T-cell (primary cell): ENCODE data around the gene TEX2. TPM values are rescaled to one million over a fixed set of nuclear protein-coding genes. Genes with fewer than 3 reads are reported as not detected.

ENCODE experiments used
- ATAC-seq, 4 experiments: fragments of 200-7000 bp in 3 of 4; fragments of 150-1000 bp in 1 of 4; cut with Tn5 transposase; replicated peaks in 1 of 4; 1 replicate in 3 of 4; 2 replicates in 1 of 4; pipeline ENCODE4 v1.10.0; 2021; ENCODE audit warnings: moderate library complexity in 3 of 4, mild to moderate bottlenecking in 2 of 4, moderate number of reproducible peaks in 1 of 4
- CTCF ChIA-PET, 2 donors: fragments of 300-600 bp; sonication (Branson Sonifier 250); formaldehyde crosslinking; loops; one replicate each; lab custom pipeline; 2022; ENCODE audit warnings: antibody characterized with exemption in 2 of 2; lab: Charles Lee
- POLR2A ChIA-PET, 2 donors: fragments of 300-600 bp; sonication (Branson Sonifier 250); formaldehyde crosslinking; loops; one replicate each; lab custom pipeline; 2022; ENCODE audit warnings: antibody characterized with exemption in 2 of 2; lab: Charles Lee
- DNase-seq, 35 experiments: peaks; one replicate each; pipeline versions ENCODE4 v3.0.0 to v3.0.0-alpha.2; 2013 to 2023
- H3K27ac ChIP-seq: one replicate; pipeline ENCODE4 v1.5.1; 2013; ENCODE audit warnings: low read length
- H3K27me3 ChIP-seq, 2 experiments: replicated peaks in 1 of 2; 1 replicate in 1 of 2; 2 replicates in 1 of 2; pipeline versions ENCODE4 v1.6.1 to v1.7.0; 2013; ENCODE audit warnings: low read length in 1 of 2, mixed read lengths in 1 of 2; ENCODE audit not compliant: control insufficient read depth in 2 of 2, insufficient read depth in 2 of 2; ENCODE audit errors: extremely low read depth in 1 of 2
- H3K36me3 ChIP-seq, 2 donors: 1 replicate in 1 of 2; 2 replicates in 1 of 2; pipeline versions ENCODE4 v1.6.1 to v1.7.0; 2013; ENCODE audit warnings: low read length in 1 of 2; ENCODE audit not compliant: control insufficient read depth in 2 of 2, insufficient read depth in 1 of 2; ENCODE audit errors: extremely low read depth in 1 of 2
- H3K4me1 ChIP-seq, 2 experiments: 1 replicate in 1 of 2; 2 replicates in 1 of 2; pipeline versions ENCODE4 v1.6.1 to v1.7.0; 2013; ENCODE audit warnings: low read length in 2 of 2, mixed read lengths in 1 of 2; ENCODE audit not compliant: insufficient read depth in 2 of 2, control insufficient read depth in 1 of 2; ENCODE audit errors: extremely low read depth in 1 of 2
- H3K4me3 ChIP-seq, 2 donors: 1 replicate in 1 of 2; 2 replicates in 1 of 2; pipeline versions ENCODE4 v1.5.1 to v1.7.0; 2013; ENCODE audit warnings: mild to moderate bottlenecking in 2 of 2, low read length in 1 of 2, moderate library complexity in 1 of 2; ENCODE audit not compliant: control insufficient read depth in 1 of 2; ENCODE audit errors: extremely low read depth in 1 of 2
- H3K9me3 ChIP-seq: 2 replicates; pipeline ENCODE4 v1.7.0; 2013
- H3K27ac Mint-ChIP-seq, 2 donors: one replicate each; pipeline ENCODE4 v1.8.0; 2020 to 2021; ENCODE audit warnings: mild to moderate bottlenecking in 2 of 2, mixed read lengths in 2 of 2
- H3K27me3 Mint-ChIP-seq, 2 donors: one replicate each; pipeline ENCODE4 v1.8.0; 2021 to 2022; ENCODE audit warnings: mixed read lengths in 2 of 2
- H3K36me3 Mint-ChIP-seq: one replicate; pipeline ENCODE4 v1.8.0; 2021; ENCODE audit warnings: mixed read lengths
- H3K4me1 Mint-ChIP-seq, 3 donors: one replicate each; pipeline ENCODE4 v1.8.0; 2020 to 2022; ENCODE audit warnings: mixed read lengths in 3 of 3, mild to moderate bottlenecking in 1 of 3
- H3K4me3 Mint-ChIP-seq, 3 donors: one replicate each; pipeline ENCODE4 v1.8.0; 2020 to 2022; ENCODE audit warnings: mild to moderate bottlenecking in 3 of 3, mixed read lengths in 3 of 3, moderate library complexity in 3 of 3
- H3K9me3 Mint-ChIP-seq, 3 donors: one replicate each; pipeline ENCODE4 v1.8.0; 2020 to 2022; ENCODE audit warnings: mixed read lengths in 3 of 3
- WGBS: methylation state at CpG from one replicate; pipeline ENCODE4 v1.1.5; 2013; ENCODE audit warnings: missing lambda C conversion rate; ENCODE audit not compliant: insufficient coverage; 5-methylcytosine and 5-hydroxymethylcytosine counted together
- total RNA-seq, 35 experiments: library from RNA in 6 of 35; stranded (reverse) in 6 of 35; fragments of 120-200 nt in 1 of 35; gene quantifications; one replicate each; pipeline versions ENCODE4 v1.2.1 to v1.2.4 and lab custom pipeline; 2013 to 2026

Gene TEX2
- total RNA-seq, 5 donors from 2014 or later (not counting 1 experiment from before 2014, with no cell fraction given): 12.5 to 16.4 (median 14.8) TPM

GRCh38 chr17:64134216-64134970 is 128.7 kb downstream of the TEX2 start:
- Histone ChIP-seq H3K36me3 (no peaks in the 10 kb centered on the region), H3K27ac (no peak overlapping the region), H3K4me3 (no peak overlapping the region), H3K27me3 (no peaks in the 10 kb centered on the region), H3K9me3 (no peaks in the 10 kb centered on the region), H3K4me1 (peaks cover 7 to 17% of the 10 kb centered on the region in 2 experiments)
- no CpG with 5 or more reads among the region's 6 CpGs for WGBS
- ATAC-seq (no peak), DNase-seq (no peak)
- ChIA-PET CTCF (interaction anchor here (0.5 to 5.5 kb wide), 57 partner anchors 8 to 395 kb away, joined by 3 to 226 read pairs (median 5); partner anchors contain the start of genes GH1 (in 1 of the 2) and ICAM2 (in 1 of the 2)), POLR2A (interaction anchor here (0.6 to 1.4 kb wide), 8 partner anchors 11 to 230 kb away, joined by 3 to 17 read pairs (median 4); no protein-coding TSS in a partner anchor)
- no peak overlapping the region for H3K27ac Mint-ChIP-seq
- H3K36me3 Mint-ChIP-seq: no peaks in the 10 kb centered on the region
- no peaks in the 10 kb centered on the region for H3K9me3 Mint-ChIP-seq
- peaks cover 12 to 23% (median 18%) of the 10 kb centered on the region in 3 donors for H3K4me1 Mint-ChIP-seq
- H3K4me3 Mint-ChIP-seq: no peak overlapping the region
- H3K27me3 Mint-ChIP-seq: no peaks in the 10 kb centered on the region

- POLR2A ChIA-PET: interaction anchor here (0.6 to 1.4 kb wide), 8 partner anchors 12 to 229 kb away, joined by 3 to 17 read pairs (median 4); no protein-coding TSS in a partner anchor
- Mint-ChIP-seq H3K4me3 (no peak overlapping the region), H3K36me3 (peaks cover 4% of the 10 kb centered on the region), H3K27me3 (no peaks in the 10 kb centered on the region), H3K27ac (no peak overlapping the region), H3K4me1 (peaks cover 18 to 28% (median 23%) of the 10 kb centered on the region in 3 donors), H3K9me3 (no peaks in the 10 kb centered on the region)
- Histone ChIP-seq H3K4me3 (no peak overlapping the region), H3K4me1 (peaks cover 11 to 23% of the 10 kb centered on the region in 2 experiments), H3K27ac (no peak overlapping the region), H3K27me3 (no peaks in the 10 kb centered on the region), H3K9me3 (no peaks in the 10 kb centered on the region), H3K36me3 (no peaks in the 10 kb centered on the region)
- DNase-seq: peak in 6 of 35 experiments; percentile 11 to 73 (median 22)
- ATAC-seq: no peak
- 33% methylated on average over 3 of the region's 8 CpGs for WGBS
- CTCF ChIA-PET: interaction anchor here (0.5 to 5.5 kb wide), 61 partner anchors 9 to 394 kb away, joined by 3 to 226 read pairs (median 5); partner anchors contain the start of genes GH1 (in 1 of the 2) and ICAM2 (in 1 of the 2)
Observed at GRCh38 chr17:64133546-64134215, 129.4 kb downstream of the TEX2 start.

- H3K27ac ChIP-seq: peak overlapping the region; percentile 95
Observed at GRCh38 chr17:64131606-64132270, 131.3 kb downstream of the TEX2 start.

GRCh38 chr17:64130559-64131001 is 132.5 kb downstream of the TEX2 start:
- ChIA-PET POLR2A (interaction anchor here (0.5 to 2.4 kb wide), 9 partner anchors 9 to 112 kb away, joined by 3 to 11 read pairs (median 3); partner anchors contain the start of gene ICAM2 (in 2 of the 2)), CTCF (interaction anchor here (0.9 to 5.5 kb wide), 10 partner anchors 15 to 211 kb away, joined by 3 to 226 read pairs (median 9); partner anchors contain the start of gene ICAM2 (in 1 of the 2))
- H3K9me3 Mint-ChIP-seq: no peaks in the 10 kb centered on the region
- H3K27ac Mint-ChIP-seq: peak overlapping the region; percentile 94 to 95
- no peaks in the 10 kb centered on the region for H3K36me3 ChIP-seq
- no peaks in the 10 kb centered on the region for H3K27me3 ChIP-seq
- H3K4me1 ChIP-seq: peaks cover 17 to 29% of the 10 kb centered on the region in 2 experiments
- peak; percentile 46 to 55 (median 51) for ATAC-seq
- peak in 17 of 35 experiments; percentile 12 to 51 (median 34) for DNase-seq
- H3K27ac ChIP-seq: peak overlapping the region; percentile 95
- H3K4me3 ChIP-seq: peak overlapping the region; percentile 53 to 56
- H3K36me3 Mint-ChIP-seq: peaks cover 9% of the 10 kb centered on the region
- 3% methylated on average over 22 of the region's 24 CpGs for WGBS
- H3K4me1 Mint-ChIP-seq: peaks cover 39 to 51% (median 45%) of the 10 kb centered on the region in 3 donors
- no peaks in the 10 kb centered on the region for H3K9me3 ChIP-seq
- H3K27me3 Mint-ChIP-seq: no peaks in the 10 kb centered on the region
- H3K4me3 Mint-ChIP-seq: peak overlapping the region; percentile 81 to 87 (median 82)

More at GRCh38 chr17:64131606-64132270, 131.3 kb downstream of the TEX2 start:
- WGBS: 92% methylated on average over 4 of the region's 5 CpGs
- no peak for ATAC-seq
- Histone ChIP-seq H3K27me3 (no peaks in the 10 kb centered on the region), H3K4me3 (no peak overlapping the region), H3K4me1 (peaks cover 17 to 28% of the 10 kb centered on the region in 2 experiments), H3K36me3 (no peaks in the 10 kb centered on the region), H3K9me3 (no peaks in the 10 kb centered on the region)
- no peak for DNase-seq
- H3K9me3 Mint-ChIP-seq: no peaks in the 10 kb centered on the region
- H3K4me1 Mint-ChIP-seq: peaks cover 27 to 39% (median 33%) of the 10 kb centered on the region in 3 donors
- POLR2A ChIA-PET: interaction anchor here (0.5 to 2.4 kb wide), 5 partner anchors 14 to 132 kb away, joined by 3 to 11 read pairs (median 4); partner anchors contain the start of gene ICAM2 (in 1 of the 2)
- H3K27ac Mint-ChIP-seq: peak overlapping the region; percentile 94 to 95
- CTCF ChIA-PET: interaction anchor here (0.9 to 5.5 kb wide), 9 partner anchors 14 to 227 kb away, joined by 3 to 226 read pairs (median 10); no protein-coding TSS in a partner anchor
- H3K4me3 Mint-ChIP-seq: peak overlapping the region in 2 of 3 donors; percentile 15 to 81
- peaks cover 4% of the 10 kb centered on the region for H3K36me3 Mint-ChIP-seq
- no peaks in the 10 kb centered on the region for H3K27me3 Mint-ChIP-seq

- ChIA-PET CTCF (interaction anchor here (0.9 to 5.5 kb wide), 8 partner anchors 67 to 653 kb away, joined by 3 to 226 read pairs (median 6); partner anchors contain the start of genes ACE (in 1 of the 2) and ICAM2 (in 1 of the 2)), POLR2A (interaction anchor here (0.5 to 2.4 kb wide), 8 partner anchors 8 to 997 kb away, joined by 3 to 11 read pairs (median 3); no protein-coding TSS in a partner anchor)
- Mint-ChIP-seq H3K27ac (peak within 1 kb of the TSS; percentile 94 to 95), H3K27me3 (no peaks in the 10 kb centered on the region), H3K4me3 (peak within 1 kb of the TSS; percentile 88 to 94 (median 93)), H3K9me3 (no peaks in the 10 kb centered on the region), H3K4me1 (peaks cover 44 to 57% (median 49%) of the 10 kb centered on the region in 3 donors), H3K36me3 (peaks cover 9% of the 10 kb centered on the region)
- DNase-seq (peak; percentile 78 to 94 (median 87)), ATAC-seq (peak; percentile 86 to 90 (median 88))
- Histone ChIP-seq H3K27ac (peak within 1 kb of the TSS; percentile 95), H3K4me1 (peaks cover 17 to 34% of the 10 kb centered on the region in 2 experiments), H3K36me3 (no peaks in the 10 kb centered on the region), H3K9me3 (no peaks in the 10 kb centered on the region), H3K27me3 (no peaks in the 10 kb centered on the region), H3K4me3 (peak within 1 kb of the TSS; percentile 79 to 85)
- under 1% methylated on average over 97 of the region's 98 CpGs for WGBS
Observed at GRCh38 chr17:64129765-64130558, 133.1 kb downstream of the TEX2 start, which contains the start of gene ERN1. Gene ERN1 (minus strand): TSS chr17:64130144. CDS start chr17:64130029, 115 bp downstream.
